ENCODE results near the gene CRB2.

Gene CRB2

DNA sequence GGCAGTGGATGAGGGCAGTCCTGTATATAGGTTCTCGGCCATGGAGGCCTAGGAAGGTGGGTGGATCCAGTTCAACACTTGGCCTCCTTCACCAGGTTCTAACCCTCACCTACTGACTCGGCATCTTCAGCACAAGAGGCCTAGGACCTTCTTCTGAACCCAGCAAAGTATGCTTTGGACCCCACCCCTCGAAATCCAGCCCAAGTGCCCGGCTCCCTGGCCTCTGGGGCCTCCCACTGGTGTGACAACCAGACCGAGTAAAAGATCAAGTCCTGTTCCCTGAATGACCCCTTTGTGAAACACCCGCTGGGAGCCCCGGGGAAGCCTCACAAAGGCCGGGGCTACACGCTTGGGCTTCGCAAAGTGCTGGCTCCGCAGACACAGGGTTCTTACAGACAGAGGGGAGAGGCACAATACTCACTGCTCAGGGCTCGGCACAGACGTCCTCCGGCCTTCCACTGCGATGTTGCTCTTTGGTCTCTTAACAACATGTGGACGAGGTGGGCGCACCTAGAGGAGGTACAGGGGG, 47.0 kb downstream of the CRB2 start:
- Histone ChIP-seq H3K4me1 (ENCODE audit: control insufficient read depth, insufficient read depth, low read length) (peaks cover 29% of the 10 kb centered on the region), H3K9me3 (ENCODE audit: control insufficient read depth, low read length) (no peaks in the 10 kb centered on the region), H3K27ac (ENCODE audit: insufficient read depth, low read depth, low read length, poor library complexity, severe bottlenecking) (no peak overlapping the region), H3K27me3 (ENCODE audit: control insufficient read depth, insufficient read depth, low read length, poor library complexity, severe bottlenecking) (peaks cover 6% of the 10 kb centered on the region), H3K36me3 (ENCODE audit: control insufficient read depth, insufficient read depth, low read length) (no peaks in the 10 kb centered on the region), H3K4me3 (ENCODE audit: insufficient read depth, low read depth, low read length) (no peak overlapping the region)
- 31 to 36% methylated on average over 17 of the region's 17 CpGs for WGBS, 2 experiments

DNA sequence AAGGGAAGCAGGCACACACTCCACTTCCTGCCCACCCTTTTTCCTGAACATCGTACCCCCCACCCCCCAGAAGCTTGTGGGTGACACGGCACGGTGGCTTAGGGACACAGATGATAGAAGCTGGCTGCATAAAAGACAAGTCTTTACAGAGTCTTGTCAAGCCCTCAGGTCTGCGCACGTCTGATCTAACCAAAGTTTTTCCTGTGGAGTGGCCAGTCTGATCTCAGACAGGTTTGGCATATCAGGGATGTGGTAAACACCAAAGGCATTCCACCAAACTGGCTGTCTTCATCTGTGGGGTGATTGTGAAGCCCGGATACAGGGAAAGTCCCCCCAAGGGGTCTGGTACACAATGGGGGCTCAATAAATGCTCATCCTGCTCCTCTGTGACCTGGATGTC, 50.0 kb downstream of the CRB2 start:
- Histone ChIP-seq H3K4me1 (ENCODE audit: control insufficient read depth, insufficient read depth, low read length) (peaks cover 35% of the 10 kb centered on the region), H3K27ac (ENCODE audit: insufficient read depth, low read depth, low read length, poor library complexity, severe bottlenecking) (no peak overlapping the region), H3K9me3 (ENCODE audit: control insufficient read depth, low read length) (no peaks in the 10 kb centered on the region), H3K4me3 (ENCODE audit: insufficient read depth, low read depth, low read length) (no peak overlapping the region), H3K27me3 (ENCODE audit: control insufficient read depth, insufficient read depth, low read length, poor library complexity, severe bottlenecking) (peaks cover 6% of the 10 kb centered on the region), H3K36me3 (ENCODE audit: control insufficient read depth, insufficient read depth, low read length) (no peaks in the 10 kb centered on the region)
- 91 to 93% methylated on average over 6 of the region's 6 CpGs for WGBS, 2 experiments

DNA sequence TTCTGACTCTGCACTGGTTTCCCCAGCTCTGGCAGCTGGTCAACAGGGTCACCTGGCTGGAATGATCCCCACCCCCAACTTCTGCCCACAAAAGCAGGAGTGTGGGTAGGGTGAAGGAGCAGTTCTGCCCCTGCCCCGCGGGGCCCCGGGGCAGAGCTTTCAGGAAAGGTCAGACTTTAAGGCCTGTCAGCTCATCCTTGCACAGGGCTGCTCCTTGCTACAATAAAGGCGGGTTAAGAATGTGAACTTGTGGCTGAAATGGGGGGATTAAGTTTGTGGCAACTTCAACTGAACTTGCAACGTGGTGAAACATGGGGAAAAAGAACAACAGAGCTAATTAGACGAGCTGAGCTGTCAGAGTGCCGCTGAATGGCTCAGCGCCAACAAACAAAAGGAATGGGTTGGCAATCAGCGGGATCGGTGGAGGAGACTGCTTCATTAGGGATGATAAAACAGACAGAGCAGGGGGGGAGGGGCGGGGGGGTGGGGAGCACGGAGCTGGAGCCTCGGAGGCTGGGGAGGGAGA, 50.8 kb downstream of the CRB2 start:
- WGBS, 2 experiments = 18 to 19% methylated on average over 13 of the region's 13 CpGs
- Histone ChIP-seq H3K27me3 (ENCODE audit: control insufficient read depth, insufficient read depth, low read length, poor library complexity, severe bottlenecking) (peaks cover 6% of the 10 kb centered on the region), H3K36me3 (ENCODE audit: control insufficient read depth, insufficient read depth, low read length) (no peaks in the 10 kb centered on the region), H3K27ac (ENCODE audit: insufficient read depth, low read depth, low read length, poor library complexity, severe bottlenecking) (peak overlapping the region; percentile 23), H3K4me1 (ENCODE audit: control insufficient read depth, insufficient read depth, low read length) (peaks cover 35% of the 10 kb centered on the region), H3K9me3 (ENCODE audit: control insufficient read depth, low read length) (no peaks in the 10 kb centered on the region), H3K4me3 (ENCODE audit: insufficient read depth, low read depth, low read length) (no peak overlapping the region)

DNA sequence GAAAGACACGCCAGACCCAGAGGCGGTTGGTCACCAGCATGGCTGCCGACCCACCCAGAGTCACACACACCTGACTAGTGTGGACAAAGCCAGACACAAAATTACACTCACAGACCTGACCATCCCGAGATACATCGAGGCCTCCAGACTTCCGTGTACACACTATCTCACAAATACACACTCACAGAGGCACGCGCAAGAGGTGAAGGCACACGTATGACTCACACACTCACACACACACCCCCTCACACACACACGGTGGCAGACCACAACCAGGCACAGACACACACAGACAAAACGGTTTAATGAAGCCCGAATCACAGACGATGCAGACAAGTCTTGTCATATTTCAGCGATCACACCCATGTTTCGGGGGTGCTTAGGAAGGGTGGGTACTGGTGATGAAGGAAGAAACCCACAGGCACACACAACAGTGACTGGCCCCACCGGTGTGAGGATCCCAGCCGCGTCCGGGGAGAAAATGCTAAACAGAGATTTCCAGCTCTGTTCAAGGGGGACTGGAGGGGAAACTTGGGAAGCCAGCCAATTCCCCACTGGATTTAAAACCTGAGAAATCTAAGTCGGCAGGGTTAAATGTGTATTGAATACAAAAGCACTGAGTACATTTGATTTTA, 51.3 kb downstream of the CRB2 start:
- H3K36me3 ChIP-seq (ENCODE audit: control insufficient read depth, insufficient read depth, low read length) = no peaks in the 10 kb centered on the region
- peaks cover 6% of the 10 kb centered on the region for H3K27me3 ChIP-seq (ENCODE audit: control insufficient read depth, insufficient read depth, low read length, poor library complexity, severe bottlenecking)
- H3K27ac ChIP-seq (ENCODE audit: insufficient read depth, low read depth, low read length, poor library complexity, severe bottlenecking) = no peak overlapping the region
- no peak overlapping the region for H3K4me3 ChIP-seq (ENCODE audit: insufficient read depth, low read depth, low read length)
- H3K9me3 ChIP-seq (ENCODE audit: control insufficient read depth, low read length) = no peaks in the 10 kb centered on the region
- H3K4me1 ChIP-seq (ENCODE audit: control insufficient read depth, insufficient read depth, low read length) = peaks cover 31% of the 10 kb centered on the region
- WGBS, 2 experiments = 74 to 80% methylated on average over 20 of the region's 20 CpGs

DNA sequence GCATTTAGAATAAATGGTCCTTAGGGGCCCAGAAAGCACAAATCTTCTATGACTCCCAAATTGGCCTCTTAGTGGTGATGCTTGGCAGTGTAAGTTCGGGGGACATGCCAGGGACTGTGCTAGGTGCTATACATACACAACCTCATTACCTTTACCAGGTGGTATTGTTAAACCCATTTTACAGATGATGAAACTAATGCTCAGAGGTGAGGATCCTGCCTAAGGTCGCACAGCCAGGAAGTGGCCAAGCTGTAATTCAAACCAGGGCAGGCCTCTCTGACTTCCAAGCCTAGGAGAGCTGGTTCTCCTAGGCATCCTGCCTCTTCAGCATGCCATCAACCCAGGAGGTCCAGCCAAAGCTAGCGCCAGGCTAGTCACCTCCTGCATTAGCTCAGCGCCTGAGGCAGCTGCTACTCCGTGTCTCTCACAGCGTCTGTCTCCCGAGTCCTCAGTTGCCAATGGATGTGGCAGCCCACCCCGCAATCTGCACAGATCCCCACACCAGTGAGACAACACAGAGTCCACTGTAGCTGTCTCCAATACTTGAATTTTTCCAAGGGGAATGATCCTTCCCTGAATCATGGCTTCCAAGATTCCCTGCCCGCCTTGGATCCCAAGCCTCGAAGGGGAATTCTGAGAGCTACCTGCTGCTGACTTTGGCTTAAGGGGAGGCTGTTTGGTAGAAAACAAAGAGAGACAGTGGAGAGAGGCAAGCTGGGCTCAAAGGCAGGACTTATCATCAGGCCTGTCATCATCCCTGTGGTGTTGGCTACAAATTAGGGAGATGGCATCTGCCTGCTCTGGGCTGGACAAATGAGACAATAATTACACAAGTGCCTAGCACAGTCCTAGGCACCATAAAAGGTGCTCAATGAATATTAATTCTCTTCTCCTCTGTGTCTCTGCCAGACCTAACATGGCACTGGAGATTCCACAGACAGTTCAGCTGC, 52.6 kb downstream of the CRB2 start:
- Histone ChIP-seq H3K36me3 (ENCODE audit: control insufficient read depth, insufficient read depth, low read length) (no peaks in the 10 kb centered on the region), H3K27ac (ENCODE audit: insufficient read depth, low read depth, low read length, poor library complexity, severe bottlenecking) (no peak overlapping the region), H3K4me1 (ENCODE audit: control insufficient read depth, insufficient read depth, low read length) (peaks cover 19% of the 10 kb centered on the region), H3K4me3 (ENCODE audit: insufficient read depth, low read depth, low read length) (no peak overlapping the region), H3K27me3 (ENCODE audit: control insufficient read depth, insufficient read depth, low read length, poor library complexity, severe bottlenecking) (peaks cover 4% of the 10 kb centered on the region), H3K9me3 (ENCODE audit: control insufficient read depth, low read length) (no peaks in the 10 kb centered on the region)
- WGBS, 2 experiments = 80 to 81% methylated on average over 10 of the region's 10 CpGs

DNA sequence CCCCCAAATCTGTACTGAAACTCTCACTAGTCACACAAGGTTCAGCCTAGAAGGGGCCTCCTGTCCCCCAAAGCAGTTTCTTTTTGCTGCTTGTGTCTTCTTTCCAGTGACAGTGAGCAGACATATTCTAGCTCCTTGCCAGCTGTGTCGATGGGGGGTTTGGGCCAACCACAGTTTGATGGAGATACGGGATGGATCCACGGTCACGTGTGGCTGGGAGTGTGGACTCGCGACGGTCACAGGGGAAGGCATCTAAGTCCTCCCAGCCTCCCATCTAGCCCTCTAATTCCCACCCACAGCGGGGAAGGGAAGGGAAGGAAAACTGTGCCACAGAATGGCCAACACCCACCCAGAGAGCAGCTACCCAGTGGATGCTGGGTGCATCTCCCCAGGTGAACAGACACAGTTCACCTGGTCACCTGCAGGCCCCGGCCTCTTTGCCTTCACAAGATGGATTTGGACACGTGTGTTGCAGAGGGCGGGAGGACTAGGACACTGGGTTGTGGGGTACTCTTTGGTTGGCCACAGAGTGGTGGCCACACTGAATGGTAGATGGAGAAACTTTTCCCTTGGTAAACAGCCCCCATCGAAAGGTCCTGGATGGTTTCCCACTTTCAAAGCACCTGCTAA, 54.4 kb downstream of the CRB2 start:
- Histone ChIP-seq H3K4me1 (ENCODE audit: control insufficient read depth, insufficient read depth, low read length) (peaks cover 17% of the 10 kb centered on the region), H3K27me3 (ENCODE audit: control insufficient read depth, insufficient read depth, low read length, poor library complexity, severe bottlenecking) (no peaks in the 10 kb centered on the region), H3K27ac (ENCODE audit: insufficient read depth, low read depth, low read length, poor library complexity, severe bottlenecking) (no peak overlapping the region), H3K4me3 (ENCODE audit: insufficient read depth, low read depth, low read length) (no peak overlapping the region), H3K36me3 (ENCODE audit: control insufficient read depth, insufficient read depth, low read length) (no peaks in the 10 kb centered on the region), H3K9me3 (ENCODE audit: control insufficient read depth, low read length) (no peaks in the 10 kb centered on the region)
- WGBS, 2 experiments = 92 to 93% methylated on average over 12 of the region's 12 CpGs

DNA sequence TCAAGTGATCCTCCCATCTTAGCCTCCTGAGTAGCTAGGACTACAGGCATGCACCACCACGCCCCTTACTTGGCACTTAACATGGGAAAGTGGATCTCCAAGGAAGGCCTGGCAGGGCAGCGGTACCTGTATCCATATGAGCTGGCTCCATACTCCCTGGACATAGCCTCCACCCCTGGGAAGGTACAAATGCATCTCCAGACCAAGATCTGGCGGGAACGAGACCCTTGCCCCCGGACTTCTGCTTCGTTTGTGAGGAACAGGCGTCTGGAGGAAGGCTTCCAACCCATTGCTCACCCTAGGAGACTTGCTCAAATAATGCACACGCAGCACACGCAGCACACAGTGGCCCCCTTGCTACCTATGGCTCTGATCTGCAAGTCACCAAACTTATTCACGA, 55.2 kb downstream of the CRB2 start:
- H3K36me3 ChIP-seq (ENCODE audit: control insufficient read depth, insufficient read depth, low read length) = no peaks in the 10 kb centered on the region
- H3K4me1 ChIP-seq (ENCODE audit: control insufficient read depth, insufficient read depth, low read length) = peaks cover 16% of the 10 kb centered on the region
- no peak overlapping the region for H3K4me3 ChIP-seq (ENCODE audit: insufficient read depth, low read depth, low read length)
- no peaks in the 10 kb centered on the region for H3K9me3 ChIP-seq (ENCODE audit: control insufficient read depth, low read length)
- no peak overlapping the region for H3K27ac ChIP-seq (ENCODE audit: insufficient read depth, low read depth, low read length, poor library complexity, severe bottlenecking)
- no peaks in the 10 kb centered on the region for H3K27me3 ChIP-seq (ENCODE audit: control insufficient read depth, insufficient read depth, low read length, poor library complexity, severe bottlenecking)
- WGBS, 2 experiments = 93 to 95% methylated on average over 10 of the region's 10 CpGs

DNA sequence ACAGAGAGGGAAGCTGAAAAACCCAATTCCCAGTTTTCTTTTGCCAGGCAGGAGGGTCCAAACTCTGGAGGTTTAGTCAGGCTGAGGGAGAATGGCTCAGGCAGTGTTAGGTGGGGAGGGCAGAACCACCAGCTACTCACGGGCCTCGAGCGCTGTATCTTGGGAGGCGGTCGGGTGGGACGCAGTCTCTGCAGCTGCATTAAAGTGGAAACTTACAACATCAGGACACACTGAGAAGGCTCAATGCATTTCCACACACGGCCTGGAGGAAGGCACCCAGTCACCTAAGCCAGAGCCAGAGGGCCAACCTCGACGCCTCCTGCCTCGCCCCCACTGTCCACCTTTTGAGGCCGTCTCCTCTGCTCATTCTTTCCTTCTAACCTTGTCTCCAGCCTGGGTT, 55.6 kb downstream of the CRB2 start:
- whole genome bisulfite sequencing, 2 experiments = 91 to 93% methylated on average over 11 of the region's 11 CpGs
- Histone ChIP-seq H3K9me3 (ENCODE audit: control insufficient read depth, low read length) (no peaks in the 10 kb centered on the region), H3K4me1 (ENCODE audit: control insufficient read depth, insufficient read depth, low read length) (peaks cover 11% of the 10 kb centered on the region), H3K27ac (ENCODE audit: insufficient read depth, low read depth, low read length, poor library complexity, severe bottlenecking) (no peak overlapping the region), H3K27me3 (ENCODE audit: control insufficient read depth, insufficient read depth, low read length, poor library complexity, severe bottlenecking) (no peaks in the 10 kb centered on the region), H3K36me3 (ENCODE audit: control insufficient read depth, insufficient read depth, low read length) (no peaks in the 10 kb centered on the region), H3K4me3 (ENCODE audit: insufficient read depth, low read depth, low read length) (no peak overlapping the region)

DNA sequence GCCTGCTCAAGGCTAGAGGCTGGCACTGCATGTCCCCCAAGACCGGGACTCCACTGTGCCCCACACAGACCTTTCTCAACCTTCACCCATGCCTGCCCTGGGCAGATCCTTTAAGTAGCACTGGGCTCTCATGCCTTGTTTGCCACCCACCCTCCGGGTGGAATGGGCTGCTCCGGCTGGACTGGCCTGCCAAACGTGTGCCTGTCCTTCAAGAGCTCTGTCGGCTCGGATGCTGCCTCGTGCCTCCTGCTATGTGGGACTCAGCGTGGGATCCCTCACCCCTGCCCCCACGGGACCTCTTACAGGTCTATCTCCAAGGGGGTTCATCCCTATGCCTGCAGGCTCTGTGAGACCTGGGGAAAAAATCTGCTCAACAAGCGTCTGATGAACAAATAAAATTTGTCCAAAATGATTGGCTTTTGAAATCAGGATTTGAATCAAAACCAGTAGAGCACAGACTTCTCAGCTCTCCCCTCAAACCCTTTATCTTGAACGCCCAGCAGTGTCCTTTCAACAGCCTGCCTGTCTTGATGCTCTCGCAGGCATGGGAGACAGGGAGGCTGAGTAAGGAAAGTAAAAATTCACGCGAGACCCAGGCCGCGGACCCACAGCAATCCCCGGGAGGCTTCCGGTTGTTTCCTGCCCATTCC, 56.3 kb downstream of the CRB2 start:
- Histone ChIP-seq H3K27ac (ENCODE audit: insufficient read depth, low read depth, low read length, poor library complexity, severe bottlenecking) (no peak overlapping the region), H3K27me3 (ENCODE audit: control insufficient read depth, insufficient read depth, low read length, poor library complexity, severe bottlenecking) (no peaks in the 10 kb centered on the region), H3K4me3 (ENCODE audit: insufficient read depth, low read depth, low read length) (no peak overlapping the region), H3K9me3 (ENCODE audit: control insufficient read depth, low read length) (no peaks in the 10 kb centered on the region), H3K4me1 (ENCODE audit: control insufficient read depth, insufficient read depth, low read length) (peaks cover 7% of the 10 kb centered on the region), H3K36me3 (ENCODE audit: control insufficient read depth, insufficient read depth, low read length) (no peaks in the 10 kb centered on the region)
- 85 to 86% methylated on average over 18 of the region's 18 CpGs for WGBS, 2 experiments
